T-cell (primary cell): Measurements from ENCODE around the gene DAGLB. TPM values are rescaled to one million over a fixed set of nuclear protein-coding genes. Genes with fewer than 3 reads are reported as not detected.

ENCODE experiments used
- ATAC-seq, 4 experiments: fragments of 200-7000 bp in 3 of 4; fragments of 150-1000 bp in 1 of 4; cut with Tn5 transposase; replicated peaks in 1 of 4; 1 replicate in 3 of 4; 2 replicates in 1 of 4; pipeline ENCODE4 v1.10.0; 2021; ENCODE audit warnings: moderate library complexity in 3 of 4, mild to moderate bottlenecking in 2 of 4, moderate number of reproducible peaks in 1 of 4
- CTCF ChIA-PET, 2 donors: fragments of 300-600 bp; sonication (Branson Sonifier 250); formaldehyde crosslinking; loops; one replicate each; lab custom pipeline; 2022; ENCODE audit warnings: antibody characterized with exemption in 2 of 2; lab: Charles Lee
- POLR2A ChIA-PET, 2 donors: fragments of 300-600 bp; sonication (Branson Sonifier 250); formaldehyde crosslinking; loops; one replicate each; lab custom pipeline; 2022; ENCODE audit warnings: antibody characterized with exemption in 2 of 2; lab: Charles Lee
- DNase-seq, 35 experiments: peaks; one replicate each; pipeline versions ENCODE4 v3.0.0 to v3.0.0-alpha.2; 2013 to 2023
- H3K27ac ChIP-seq: one replicate; pipeline ENCODE4 v1.5.1; 2013; ENCODE audit warnings: low read length
- H3K27me3 ChIP-seq, 2 experiments: replicated peaks in 1 of 2; 1 replicate in 1 of 2; 2 replicates in 1 of 2; pipeline versions ENCODE4 v1.6.1 to v1.7.0; 2013; ENCODE audit warnings: low read length in 1 of 2, mixed read lengths in 1 of 2; ENCODE audit not compliant: control insufficient read depth in 2 of 2, insufficient read depth in 2 of 2; ENCODE audit errors: extremely low read depth in 1 of 2
- H3K36me3 ChIP-seq, 2 donors: 1 replicate in 1 of 2; 2 replicates in 1 of 2; pipeline versions ENCODE4 v1.6.1 to v1.7.0; 2013; ENCODE audit warnings: low read length in 1 of 2; ENCODE audit not compliant: control insufficient read depth in 2 of 2, insufficient read depth in 1 of 2; ENCODE audit errors: extremely low read depth in 1 of 2
- H3K4me1 ChIP-seq, 2 experiments: 1 replicate in 1 of 2; 2 replicates in 1 of 2; pipeline versions ENCODE4 v1.6.1 to v1.7.0; 2013; ENCODE audit warnings: low read length in 2 of 2, mixed read lengths in 1 of 2; ENCODE audit not compliant: insufficient read depth in 2 of 2, control insufficient read depth in 1 of 2; ENCODE audit errors: extremely low read depth in 1 of 2
- H3K4me3 ChIP-seq, 2 donors: 1 replicate in 1 of 2; 2 replicates in 1 of 2; pipeline versions ENCODE4 v1.5.1 to v1.7.0; 2013; ENCODE audit warnings: mild to moderate bottlenecking in 2 of 2, low read length in 1 of 2, moderate library complexity in 1 of 2; ENCODE audit not compliant: control insufficient read depth in 1 of 2; ENCODE audit errors: extremely low read depth in 1 of 2
- H3K9me3 ChIP-seq: 2 replicates; pipeline ENCODE4 v1.7.0; 2013
- H3K27ac Mint-ChIP-seq, 2 donors: one replicate each; pipeline ENCODE4 v1.8.0; 2020 to 2021; ENCODE audit warnings: mild to moderate bottlenecking in 2 of 2, mixed read lengths in 2 of 2
- H3K27me3 Mint-ChIP-seq, 2 donors: one replicate each; pipeline ENCODE4 v1.8.0; 2021 to 2022; ENCODE audit warnings: mixed read lengths in 2 of 2
- H3K36me3 Mint-ChIP-seq: one replicate; pipeline ENCODE4 v1.8.0; 2021; ENCODE audit warnings: mixed read lengths
- H3K4me1 Mint-ChIP-seq, 3 donors: one replicate each; pipeline ENCODE4 v1.8.0; 2020 to 2022; ENCODE audit warnings: mixed read lengths in 3 of 3, mild to moderate bottlenecking in 1 of 3
- H3K4me3 Mint-ChIP-seq, 3 donors: one replicate each; pipeline ENCODE4 v1.8.0; 2020 to 2022; ENCODE audit warnings: mild to moderate bottlenecking in 3 of 3, mixed read lengths in 3 of 3, moderate library complexity in 3 of 3
- H3K9me3 Mint-ChIP-seq, 3 donors: one replicate each; pipeline ENCODE4 v1.8.0; 2020 to 2022; ENCODE audit warnings: mixed read lengths in 3 of 3
- WGBS: methylation state at CpG from one replicate; pipeline ENCODE4 v1.1.5; 2013; ENCODE audit warnings: missing lambda C conversion rate; ENCODE audit not compliant: insufficient coverage; 5-methylcytosine and 5-hydroxymethylcytosine counted together
- total RNA-seq, 35 experiments: library from RNA in 6 of 35; stranded (reverse) in 6 of 35; fragments of 120-200 nt in 1 of 35; gene quantifications; one replicate each; pipeline versions ENCODE4 v1.2.1 to v1.2.4 and lab custom pipeline; 2013 to 2026

The DAGLB gene
- total RNA-seq, 5 donors from 2014 or later (not counting 1 experiment from before 2014, with no cell fraction given): 23.9 to 45.0 (median 38.9) TPM

- no peaks in the 10 kb centered on the region for H3K36me3 Mint-ChIP-seq
- H3K27ac Mint-ChIP-seq: no peak overlapping the region
- H3K4me1 ChIP-seq: no peaks in the 10 kb centered on the region
- no peak overlapping the region for H3K4me3 Mint-ChIP-seq
- H3K27me3 Mint-ChIP-seq: peaks cover 0 to 5% of the 10 kb centered on the region in 2 donors
- ChIA-PET CTCF (no interaction called here), POLR2A (interaction anchor here in 1 of 2 donors (0.5 kb wide), 1 partner anchor 36 kb away, joined by 3 read pairs; no protein-coding TSS in a partner anchor)
- H3K36me3 ChIP-seq: no peaks in the 10 kb centered on the region
- H3K27me3 ChIP-seq: peaks cover 0 to 7% of the 10 kb centered on the region in 2 experiments
- H3K9me3 Mint-ChIP-seq: no peaks in the 10 kb centered on the region
- WGBS: 91% methylated on average over 5 of the region's 10 CpGs
- ATAC-seq (no peak), DNase-seq (no peak)
- H3K4me1 Mint-ChIP-seq: no peaks in the 10 kb centered on the region
- no peaks in the 10 kb centered on the region for H3K9me3 ChIP-seq
- no peak overlapping the region for H3K4me3 ChIP-seq
- no peak overlapping the region for H3K27ac ChIP-seq
These were observed 43.4 kb upstream of the DAGLB start for GRCh38 chr7:6491194-6491593.

GRCh38 chr7:6489612-6490011 lies 41.9 kb upstream of the DAGLB start:
- DNase-seq (no peak), ATAC-seq (no peak)
- Histone ChIP-seq H3K36me3 (no peaks in the 10 kb centered on the region), H3K4me3 (no peak overlapping the region), H3K27ac (no peak overlapping the region), H3K27me3 (peaks cover 0 to 7% of the 10 kb centered on the region in 2 experiments), H3K9me3 (no peaks in the 10 kb centered on the region), H3K4me1 (peaks cover 2 to 4% of the 10 kb centered on the region in 2 experiments)
- no CpG with 5 or more reads among the region's 1 CpG for WGBS
- Mint-ChIP-seq H3K4me3 (no peak overlapping the region), H3K27me3 (peaks cover 0 to 5% of the 10 kb centered on the region in 2 donors), H3K4me1 (peaks cover 2 to 3% (median 3%) of the 10 kb centered on the region in 3 donors), H3K27ac (no peak overlapping the region), H3K36me3 (no peaks in the 10 kb centered on the region), H3K9me3 (no peaks in the 10 kb centered on the region)
- POLR2A ChIA-PET: no interaction called here
- CTCF ChIA-PET: no interaction called here

- CTCF ChIA-PET: no interaction called here
- Mint-ChIP-seq H3K36me3 (no peaks in the 10 kb centered on the region), H3K27me3 (peaks cover 0 to 5% of the 10 kb centered on the region in 2 donors), H3K4me3 (no peak overlapping the region), H3K4me1 (peaks cover 16 to 18% (median 16%) of the 10 kb centered on the region in 3 donors), H3K27ac (no peak overlapping the region), H3K9me3 (no peaks in the 10 kb centered on the region)
- ATAC-seq (no peak), DNase-seq (no peak)
- Histone ChIP-seq H3K9me3 (no peaks in the 10 kb centered on the region), H3K4me1 (peaks cover 11 to 22% of the 10 kb centered on the region in 2 experiments), H3K4me3 (no peak overlapping the region), H3K27me3 (peaks cover 0 to 7% of the 10 kb centered on the region in 2 experiments), H3K27ac (no peak overlapping the region), H3K36me3 (no peaks in the 10 kb centered on the region)
- 93% methylated on average over 4 of the region's 4 CpGs for WGBS
- POLR2A ChIA-PET: no interaction called here
These were observed 39.4 kb upstream of the DAGLB start for GRCh38 chr7:6487184-6487545.

GRCh38 chr7:6486438-6487183 lies 38.9 kb upstream of the DAGLB start:
- 95% methylated on average over 11 of the region's 19 CpGs for WGBS
- H3K36me3 ChIP-seq: peaks cover 0 to under 1% of the 10 kb centered on the region in 2 donors
- H3K4me3 ChIP-seq: no peak overlapping the region
- no peaks in the 10 kb centered on the region for H3K9me3 ChIP-seq
- CTCF ChIA-PET: interaction anchor here in 1 of 2 donors (1.1 kb wide), 1 partner anchor 30 kb away, joined by 3 read pairs; no protein-coding TSS in a partner anchor
- no peak overlapping the region for H3K4me3 Mint-ChIP-seq
- H3K27me3 ChIP-seq: peaks cover 0 to 7% of the 10 kb centered on the region in 2 experiments
- ATAC-seq: no peak
- POLR2A ChIA-PET: no interaction called here
- no peak for DNase-seq
- H3K36me3 Mint-ChIP-seq: peaks cover 1% of the 10 kb centered on the region
- H3K27ac ChIP-seq: no peak overlapping the region
- H3K27ac Mint-ChIP-seq: no peak overlapping the region
- H3K4me1 ChIP-seq: peaks cover 11 to 24% of the 10 kb centered on the region in 2 experiments
- no peaks in the 10 kb centered on the region for H3K9me3 Mint-ChIP-seq
- peaks cover 20 to 22% (median 21%) of the 10 kb centered on the region in 3 donors for H3K4me1 Mint-ChIP-seq
- H3K27me3 Mint-ChIP-seq: peaks cover 0 to 5% of the 10 kb centered on the region in 2 donors

DNA sequence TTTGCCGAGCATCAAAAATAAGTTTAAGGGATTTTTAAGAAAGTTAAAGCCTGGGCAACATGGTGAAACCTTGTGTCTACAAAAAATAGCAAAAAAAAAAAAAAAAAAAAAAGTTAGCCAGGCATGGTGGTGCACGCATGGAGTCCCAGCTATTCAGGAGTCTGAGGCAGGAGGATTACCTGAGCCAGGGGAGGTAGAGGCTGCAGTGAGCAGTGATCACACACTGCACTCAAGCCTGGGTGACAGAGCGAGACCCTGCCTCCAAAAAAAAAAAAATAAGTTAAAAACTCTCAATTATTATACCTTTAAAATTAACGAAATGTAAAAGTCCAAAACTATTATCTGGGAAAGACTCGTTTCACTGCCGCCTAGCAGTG lies 35.0 kb upstream of the DAGLB start:
- CTCF ChIA-PET: no interaction called here
- H3K9me3 ChIP-seq: no peaks in the 10 kb centered on the region
- H3K4me1 Mint-ChIP-seq: peaks cover 56 to 60% (median 59%) of the 10 kb centered on the region in 3 donors
- H3K9me3 Mint-ChIP-seq: no peaks in the 10 kb centered on the region
- peak overlapping the region; percentile 89 to 92 for H3K27ac Mint-ChIP-seq
- no peaks in the 10 kb centered on the region for H3K27me3 Mint-ChIP-seq
- ATAC-seq (no peak), DNase-seq (no peak)
- H3K4me1 ChIP-seq: peaks cover 13 to 48% of the 10 kb centered on the region in 2 experiments
- no peak overlapping the region for H3K27ac ChIP-seq
- H3K4me3 ChIP-seq: peak overlapping the region; percentile 78 to 86
- peaks cover 4% of the 10 kb centered on the region in 2 donors for H3K36me3 ChIP-seq
- POLR2A ChIA-PET: no interaction called here
- peaks cover 10% of the 10 kb centered on the region for H3K36me3 Mint-ChIP-seq
- WGBS: 0% methylated on average over 2 of the region's 6 CpGs
- H3K4me3 Mint-ChIP-seq: peak overlapping the region; percentile 91 to 95 (median 93)
- no peaks in the 10 kb centered on the region for H3K27me3 ChIP-seq

GRCh38 chr7:6482307-6482706 lies 34.6 kb upstream of the DAGLB start:
- Mint-ChIP-seq H3K4me1 (peaks cover 60 to 65% (median 63%) of the 10 kb centered on the region in 3 donors), H3K4me3 (peak overlapping the region; percentile 91 to 95 (median 93)), H3K27ac (no peak overlapping the region), H3K27me3 (no peaks in the 10 kb centered on the region), H3K36me3 (peaks cover 10% of the 10 kb centered on the region), H3K9me3 (no peaks in the 10 kb centered on the region)
- Histone ChIP-seq H3K9me3 (no peaks in the 10 kb centered on the region), H3K27ac (no peak overlapping the region), H3K4me1 (peaks cover 13 to 48% of the 10 kb centered on the region in 2 experiments), H3K27me3 (no peaks in the 10 kb centered on the region), H3K4me3 (no peak overlapping the region), H3K36me3 (peaks cover 4% of the 10 kb centered on the region in 2 donors)
- DNase-seq (no peak), ATAC-seq (no peak)
- ChIA-PET POLR2A (no interaction called here), CTCF (no interaction called here)
- WGBS: 93% methylated on average over 3 of the region's 4 CpGs
